ENCODE measurements around the gene INHA. TPM values are rescaled to one million over a fixed set of nuclear protein-coding genes. Genes with fewer than 3 reads are reported as not detected.

INHA gene
- total RNA-seq, 2 donors from 2014 or later, result not detected

DNA sequence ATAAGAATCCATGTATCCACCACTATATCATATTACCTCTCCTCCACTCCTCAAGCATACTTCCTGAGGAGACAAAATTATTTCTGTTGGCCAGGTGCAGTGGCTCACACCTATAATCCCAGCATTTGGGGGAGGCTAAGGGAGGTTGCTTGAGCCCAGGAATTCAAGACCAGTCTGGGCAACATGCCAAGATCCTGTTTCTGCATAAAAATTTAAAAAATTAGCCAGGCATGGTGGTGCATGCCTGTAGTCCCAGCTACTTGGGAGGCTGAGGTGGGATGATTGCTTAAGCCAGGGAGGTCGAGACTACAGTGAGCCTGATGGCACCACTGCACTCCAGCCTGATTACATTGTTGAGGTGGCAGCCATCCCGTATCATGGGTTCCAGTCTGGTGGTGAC is 9.2 kb downstream of the INHA start:
- peaks cover 40% of the 10 kb centered on the region for H3K27me3 Mint-ChIP-seq
- no peak overlapping the region for H3K27ac Mint-ChIP-seq
- H3K4me3 Mint-ChIP-seq, result no peak overlapping the region
- H3K9me3 ChIP-seq (ENCODE audit: control insufficient read depth, low read length, poor library complexity, severe bottlenecking), result no peaks in the 10 kb centered on the region
- no peak for DNase-seq
- peaks cover 2% of the 10 kb centered on the region for H3K4me1 Mint-ChIP-seq
- no peaks in the 10 kb centered on the region for H3K36me3 Mint-ChIP-seq (ENCODE audit: low read depth)
- ATAC-seq, result no peak

DNA sequence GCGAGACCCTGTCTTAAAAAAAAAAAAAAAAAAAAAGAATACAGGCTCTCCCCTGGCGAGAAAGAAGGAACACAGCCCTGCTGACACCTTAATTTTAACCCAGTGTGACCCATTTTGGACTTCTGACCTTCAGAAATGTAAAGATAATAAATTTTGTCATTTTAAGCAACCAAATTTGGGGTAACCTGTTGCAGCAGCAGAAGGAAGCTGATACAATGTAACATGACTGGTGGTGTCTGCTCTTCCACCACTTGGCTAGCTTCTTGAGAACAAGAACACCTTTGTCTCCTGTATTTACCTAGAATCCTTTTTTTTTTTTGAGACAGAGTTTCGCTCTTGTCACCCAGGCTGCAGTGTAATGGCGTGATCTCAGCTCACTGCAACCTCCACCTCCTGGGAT is 19.0 kb downstream of the INHA start:
- H3K4me3 Mint-ChIP-seq, result no peak overlapping the region
- H3K9me3 ChIP-seq (ENCODE audit: control insufficient read depth, low read length, poor library complexity, severe bottlenecking), result no peaks in the 10 kb centered on the region
- H3K4me1 Mint-ChIP-seq, result no peaks in the 10 kb centered on the region
- H3K36me3 Mint-ChIP-seq (ENCODE audit: low read depth), result peaks cover 2% of the 10 kb centered on the region
- H3K27ac Mint-ChIP-seq, result no peak overlapping the region
- ATAC-seq (no peak), DNase-seq (no peak)
- H3K27me3 Mint-ChIP-seq, result peaks cover 45% of the 10 kb centered on the region

DNA sequence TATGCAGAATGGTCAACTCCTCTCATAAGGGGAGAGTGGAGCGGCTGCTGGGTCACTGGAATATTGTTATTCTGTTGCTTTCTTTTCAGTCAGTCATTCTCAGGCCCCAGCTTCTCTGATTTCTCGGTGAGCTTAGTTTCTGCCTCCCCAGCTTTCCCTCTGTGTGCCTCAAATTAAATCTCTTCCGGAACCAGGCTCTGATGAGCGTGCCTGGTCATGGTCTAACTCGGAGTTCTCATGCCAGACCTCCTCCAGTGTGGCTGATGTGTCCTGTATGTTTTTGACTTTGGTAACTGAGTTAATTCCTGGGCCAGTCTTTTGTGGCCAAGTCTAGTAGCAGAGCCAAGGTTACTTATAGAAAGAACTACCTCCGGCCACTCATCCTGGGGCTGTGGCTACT is 20.6 kb downstream of the INHA start:
- H3K9me3 ChIP-seq (ENCODE audit: control insufficient read depth, low read length, poor library complexity, severe bottlenecking), result no peaks in the 10 kb centered on the region
- Mint-ChIP-seq H3K36me3 (ENCODE audit: low read depth) (peaks cover 2% of the 10 kb centered on the region), H3K27ac (no peak overlapping the region), H3K27me3 (peaks cover 30% of the 10 kb centered on the region), H3K4me3 (no peak overlapping the region), H3K4me1 (peaks cover 2% of the 10 kb centered on the region)
- no peak for ATAC-seq
- no peak for DNase-seq

DNA sequence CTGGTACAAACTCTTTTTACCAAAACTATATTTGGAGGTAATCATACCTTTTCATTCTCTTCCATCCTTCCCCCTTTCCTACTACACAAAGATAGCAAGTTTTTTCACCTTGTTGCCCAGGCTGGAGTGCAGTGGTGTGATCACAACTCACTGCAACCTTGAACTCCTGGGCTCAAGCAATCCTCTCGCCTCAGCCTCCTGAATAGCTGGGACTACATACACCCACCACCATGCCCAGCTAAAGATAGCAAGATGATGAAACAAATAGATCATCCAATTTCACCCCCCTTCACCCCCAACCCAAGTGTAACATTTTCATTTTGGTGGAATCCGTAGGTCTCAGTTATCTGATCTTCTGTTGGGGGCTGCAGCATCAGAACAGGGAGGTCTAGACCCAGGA is 21.0 kb downstream of the INHA start:
- Mint-ChIP-seq H3K4me1 (peaks cover 5% of the 10 kb centered on the region), H3K27ac (no peak overlapping the region), H3K36me3 (ENCODE audit: low read depth) (peaks cover 2% of the 10 kb centered on the region), H3K4me3 (no peak overlapping the region), H3K27me3 (peaks cover 26% of the 10 kb centered on the region)
- ATAC-seq (no peak), DNase-seq (no peak)
- no peaks in the 10 kb centered on the region for H3K9me3 ChIP-seq (ENCODE audit: control insufficient read depth, low read length, poor library complexity, severe bottlenecking)

DNA sequence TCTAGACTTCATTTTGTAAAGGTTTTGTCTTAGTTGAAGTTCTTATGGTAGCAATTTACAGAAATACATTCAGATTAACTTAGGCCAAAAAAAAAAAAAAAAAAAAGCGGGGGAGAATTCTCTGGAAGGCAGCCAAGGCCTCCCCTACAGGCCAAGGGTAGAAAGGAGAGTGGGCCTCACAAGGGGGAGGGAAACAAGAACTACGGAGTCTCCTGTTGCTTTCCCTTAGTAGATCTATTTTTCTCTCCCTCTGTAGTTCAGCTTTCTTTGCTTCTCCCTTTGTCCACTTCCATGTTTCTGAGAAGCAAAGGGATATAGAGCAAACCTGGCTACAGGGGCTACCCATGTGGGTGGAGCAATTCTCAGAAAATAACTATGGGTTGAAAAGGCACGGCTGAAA is 23.1 kb downstream of the INHA start:
- no peak for ATAC-seq
- Mint-ChIP-seq H3K4me1 (peaks cover 11% of the 10 kb centered on the region), H3K27me3 (peaks cover 23% of the 10 kb centered on the region), H3K27ac (no peak overlapping the region), H3K36me3 (ENCODE audit: low read depth) (peaks cover 2% of the 10 kb centered on the region), H3K4me3 (no peak overlapping the region)
- DNase-seq, result no peak
- H3K9me3 ChIP-seq (ENCODE audit: control insufficient read depth, low read length, poor library complexity, severe bottlenecking), result no peaks in the 10 kb centered on the region

DNA sequence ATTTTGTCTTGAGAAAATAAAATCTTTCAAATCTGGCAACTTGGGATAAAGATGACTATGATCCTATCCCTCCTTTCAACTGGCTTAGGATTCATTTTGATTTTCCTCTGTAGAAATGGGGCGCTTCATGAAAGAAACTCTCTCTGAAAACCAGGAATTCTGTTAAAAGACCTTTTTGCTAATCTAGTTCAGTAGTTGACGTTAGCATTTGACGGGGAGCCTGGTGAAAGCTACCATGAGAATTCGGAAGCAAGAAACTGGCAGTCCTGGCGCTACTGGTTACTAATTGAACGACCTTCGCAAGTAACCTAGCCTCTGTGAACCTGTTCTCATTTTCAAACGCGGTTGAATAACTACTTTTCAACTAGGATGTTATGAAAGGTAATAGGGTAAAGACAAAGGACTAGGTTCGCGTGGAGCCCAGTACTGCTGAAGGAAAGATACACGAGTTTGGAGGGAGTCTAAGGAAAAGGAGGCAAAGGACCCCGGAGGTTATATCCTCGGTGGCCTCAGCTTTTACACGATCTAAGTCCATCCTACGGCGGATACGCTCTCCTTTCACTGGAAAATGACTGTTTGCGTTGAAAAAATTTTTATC is 24.9 kb downstream of the INHA start:
- no peaks in the 10 kb centered on the region for H3K9me3 ChIP-seq (ENCODE audit: control insufficient read depth, low read length, poor library complexity, severe bottlenecking)
- Mint-ChIP-seq H3K4me3 (peak overlapping the region; percentile 95), H3K4me1 (peaks cover 14% of the 10 kb centered on the region), H3K36me3 (ENCODE audit: low read depth) (peaks cover 8% of the 10 kb centered on the region), H3K27me3 (peaks cover 19% of the 10 kb centered on the region), H3K27ac (peak overlapping the region; percentile 94)
- ATAC-seq, result peak; percentile 3
- DNase-seq, result no peak

DNA sequence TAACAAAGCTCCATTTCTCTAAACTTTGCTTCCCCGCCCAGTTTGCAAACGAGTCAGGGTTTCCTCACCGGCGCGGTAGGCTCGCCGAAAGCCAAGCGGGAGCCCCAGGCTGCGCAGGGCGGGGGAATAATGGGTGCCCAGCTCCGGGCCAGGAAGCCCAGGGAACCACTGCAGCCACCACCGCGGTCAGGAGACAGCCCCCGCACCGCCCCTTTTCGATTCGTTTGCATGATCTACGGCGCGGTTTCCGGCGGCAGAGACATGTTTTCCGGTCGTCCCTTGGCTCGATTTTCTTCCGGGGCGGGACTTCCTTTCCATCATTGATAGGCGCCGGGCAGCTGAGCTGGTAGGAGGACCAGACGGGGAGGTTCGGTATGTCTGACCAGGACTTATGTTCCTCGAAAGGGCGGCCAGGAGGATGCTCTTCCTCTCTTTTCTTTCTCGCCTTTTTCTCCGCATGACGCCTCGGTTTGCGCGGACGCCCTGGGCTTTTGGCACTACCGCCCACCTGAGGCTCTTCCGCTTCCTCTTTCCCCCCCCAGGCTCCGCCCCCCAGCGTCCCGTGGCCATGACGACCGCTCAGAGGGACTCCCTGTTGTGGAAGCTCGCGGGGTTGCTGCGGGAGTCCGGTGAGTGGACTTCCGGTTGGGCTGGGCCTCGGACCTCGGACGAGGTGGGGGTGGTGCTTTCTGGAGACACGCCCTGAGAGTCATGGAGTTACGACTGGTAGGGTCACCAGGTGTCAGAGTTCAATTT is 25.6 kb downstream of the INHA start, which contains the start of gene STK11IP:
STK11IP (plus strand) TSS at position 306 of the 756 bp plus-strand sequence; CDS start at position 569, 263 bp downstream.
- peaks cover 12% of the 10 kb centered on the region for H3K36me3 Mint-ChIP-seq (ENCODE audit: low read depth)
- ATAC-seq (peak; percentile 91), DNase-seq (peak; percentile 72 to 81 (median 79))
- H3K4me3 Mint-ChIP-seq, result peak within 1 kb of the TSS; percentile 95
- peaks cover 14% of the 10 kb centered on the region for H3K4me1 Mint-ChIP-seq
- peak within 1 kb of the TSS; percentile 94 for H3K27ac Mint-ChIP-seq
- H3K9me3 ChIP-seq (ENCODE audit: control insufficient read depth, low read length, poor library complexity, severe bottlenecking), result no peaks in the 10 kb centered on the region
- H3K27me3 Mint-ChIP-seq, result peaks cover 14% of the 10 kb centered on the region

DNA sequence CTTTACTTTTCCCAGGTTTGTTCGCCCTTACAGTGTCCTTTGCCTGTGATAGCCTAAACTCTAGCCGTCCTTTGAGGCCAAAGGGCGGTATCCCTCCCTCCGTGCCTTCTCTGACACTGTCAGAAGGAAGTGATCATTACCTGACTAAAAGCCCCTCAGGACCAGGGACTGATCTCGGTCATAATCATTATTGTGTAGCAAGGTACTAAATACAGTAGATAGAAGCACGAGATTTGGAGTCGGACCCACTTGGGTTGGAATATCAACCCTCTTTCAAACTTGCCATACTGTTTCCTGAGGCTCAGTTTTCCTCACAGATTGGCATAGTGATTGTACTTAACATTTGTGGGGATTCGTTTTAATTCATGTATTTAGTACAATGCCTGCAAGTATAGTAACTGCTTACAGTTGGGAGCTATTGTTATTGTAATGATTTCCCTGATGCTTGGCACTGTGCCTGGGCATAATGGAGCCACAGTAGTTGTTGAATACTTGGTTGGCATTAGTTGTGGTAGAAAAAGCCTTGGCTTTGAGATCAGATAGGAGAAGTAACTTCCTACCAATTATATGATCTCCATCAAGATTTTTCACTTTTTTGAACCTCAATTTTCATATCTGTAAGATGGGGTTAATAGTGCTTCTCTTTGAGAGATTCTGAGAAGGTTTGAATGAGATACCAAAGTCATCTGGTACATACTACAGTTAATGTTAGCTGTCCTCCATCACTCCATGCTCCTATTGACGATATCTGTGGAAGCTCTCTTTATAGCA is 26.4 kb downstream of the INHA start:
- ATAC-seq (no peak), DNase-seq (no peak)
- Mint-ChIP-seq H3K4me3 (peak overlapping the region; percentile 95), H3K36me3 (ENCODE audit: low read depth) (peaks cover 12% of the 10 kb centered on the region), H3K27ac (peak overlapping the region; percentile 94), H3K4me1 (peaks cover 14% of the 10 kb centered on the region), H3K27me3 (peaks cover 7% of the 10 kb centered on the region)
- H3K9me3 ChIP-seq (ENCODE audit: control insufficient read depth, low read length, poor library complexity, severe bottlenecking), result no peaks in the 10 kb centered on the region

DNA sequence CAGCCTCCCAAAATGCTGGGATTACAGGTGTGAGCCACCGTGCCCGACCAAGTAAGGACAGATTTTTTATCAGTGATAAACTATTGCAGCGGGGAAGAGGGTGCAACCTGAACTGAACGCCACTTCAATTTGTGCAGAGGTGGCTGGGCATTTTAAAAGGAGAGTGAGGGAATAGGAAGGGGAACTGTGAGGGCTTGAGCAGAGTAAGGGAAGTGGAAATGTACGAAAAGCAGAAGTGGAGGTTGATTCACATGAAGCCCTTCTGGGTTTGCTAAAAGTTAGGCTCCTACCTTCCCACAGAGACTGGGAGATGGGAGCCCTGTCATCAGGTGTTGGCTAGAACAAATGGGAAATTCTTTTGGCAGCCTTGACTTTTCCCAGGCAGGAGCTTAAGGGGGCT is 31.7 kb downstream of the INHA start:
- no peak overlapping the region for H3K4me3 Mint-ChIP-seq
- no peak for DNase-seq
- peaks cover 8% of the 10 kb centered on the region for H3K4me1 Mint-ChIP-seq
- peak; percentile 36 for ATAC-seq
- H3K9me3 ChIP-seq (ENCODE audit: control insufficient read depth, low read length, poor library complexity, severe bottlenecking), result no peaks in the 10 kb centered on the region
- H3K27ac Mint-ChIP-seq, result peak overlapping the region; percentile 60
- H3K27me3 Mint-ChIP-seq, result no peaks in the 10 kb centered on the region
- H3K36me3 Mint-ChIP-seq (ENCODE audit: low read depth), result peaks cover 22% of the 10 kb centered on the region

DNA sequence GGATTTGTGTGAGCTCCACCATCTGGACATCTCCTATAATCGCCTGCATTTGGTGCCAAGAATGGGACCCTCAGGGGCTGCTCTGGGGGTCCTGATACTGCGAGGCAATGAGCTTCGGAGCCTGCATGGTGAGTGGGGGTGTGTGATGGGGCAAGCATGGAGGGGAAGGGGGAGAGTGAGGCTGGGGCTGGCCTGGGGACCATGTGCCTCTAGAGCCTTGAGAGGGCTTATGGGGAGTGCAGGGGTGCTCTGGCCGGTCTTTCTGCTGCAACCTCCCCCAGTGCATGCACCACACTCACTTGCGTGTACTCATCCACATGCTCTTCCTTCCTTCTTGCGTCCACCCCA is 33.5 kb downstream of the INHA start:
- no peaks in the 10 kb centered on the region for H3K9me3 ChIP-seq (ENCODE audit: control insufficient read depth, low read length, poor library complexity, severe bottlenecking)
- DNase-seq (no peak), ATAC-seq (no peak)
- no peak overlapping the region for H3K27ac Mint-ChIP-seq
- no peaks in the 10 kb centered on the region for H3K27me3 Mint-ChIP-seq
- no peak overlapping the region for H3K4me3 Mint-ChIP-seq
- peaks cover 4% of the 10 kb centered on the region for H3K4me1 Mint-ChIP-seq
- peaks cover 21% of the 10 kb centered on the region for H3K36me3 Mint-ChIP-seq (ENCODE audit: low read depth)

DNA sequence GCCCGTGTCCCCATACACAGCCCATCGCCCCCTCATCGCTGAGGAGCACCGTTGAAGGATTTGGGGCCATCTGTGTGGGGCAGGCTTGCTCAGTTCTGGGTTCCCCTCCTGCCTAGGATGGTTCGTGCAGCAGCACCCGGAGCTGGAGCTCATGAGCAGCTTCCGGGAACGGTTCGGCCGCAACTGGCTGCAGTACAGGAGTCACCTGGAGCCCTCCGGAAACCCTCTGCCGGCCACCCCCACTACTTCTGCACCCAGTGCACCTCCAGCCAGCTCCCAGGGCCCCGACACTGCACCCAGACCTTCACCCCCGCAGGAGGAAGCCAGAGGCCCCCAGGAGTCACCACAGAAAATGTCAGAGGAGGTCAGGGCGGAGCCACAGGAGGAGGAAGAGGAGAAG is 35.8 kb downstream of the INHA start:
- DNase-seq, result no peak
- H3K36me3 Mint-ChIP-seq (ENCODE audit: low read depth), result peaks cover 14% of the 10 kb centered on the region
- H3K9me3 ChIP-seq (ENCODE audit: control insufficient read depth, low read length, poor library complexity, severe bottlenecking), result no peaks in the 10 kb centered on the region
- H3K27ac Mint-ChIP-seq, result no peak overlapping the region
- H3K4me3 Mint-ChIP-seq, result no peak overlapping the region
- H3K4me1 Mint-ChIP-seq, result peaks cover 14% of the 10 kb centered on the region
- no peaks in the 10 kb centered on the region for H3K27me3 Mint-ChIP-seq
- ATAC-seq, result no peak

DNA sequence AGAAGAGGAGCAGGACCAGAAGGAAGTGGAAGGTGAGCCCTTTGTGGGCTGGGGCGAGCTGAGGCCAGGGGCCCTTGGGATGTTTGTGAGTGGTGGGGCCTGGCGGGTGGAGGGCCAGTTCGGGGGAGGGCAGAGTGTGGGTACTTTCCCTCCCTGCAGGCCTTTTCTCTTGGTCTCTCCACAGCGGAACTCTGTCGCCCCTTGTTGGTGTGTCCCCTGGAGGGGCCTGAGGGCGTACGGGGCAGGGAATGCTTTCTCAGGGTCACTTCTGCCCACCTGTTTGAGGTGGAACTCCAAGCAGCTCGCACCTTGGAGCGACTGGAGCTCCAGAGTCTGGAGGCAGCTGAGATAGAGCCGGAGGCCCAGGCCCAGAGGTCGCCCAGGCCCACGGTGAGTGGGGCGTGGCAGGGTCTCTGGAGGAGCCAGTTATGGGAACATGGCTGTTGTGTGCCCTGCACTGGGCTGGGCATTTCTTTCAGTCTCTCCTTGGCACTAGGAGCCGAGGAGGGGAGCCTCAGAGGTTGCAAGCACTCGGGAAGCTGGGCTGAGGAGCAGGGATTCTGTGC is 36.4 kb downstream of the INHA start:
- Mint-ChIP-seq H3K36me3 (ENCODE audit: low read depth) (peaks cover 14% of the 10 kb centered on the region), H3K27me3 (no peaks in the 10 kb centered on the region), H3K4me1 (peaks cover 14% of the 10 kb centered on the region), H3K4me3 (no peak overlapping the region), H3K27ac (no peak overlapping the region)
- DNase-seq, result no peak
- no peak for ATAC-seq
- H3K9me3 ChIP-seq (ENCODE audit: control insufficient read depth, low read length, poor library complexity, severe bottlenecking), result no peaks in the 10 kb centered on the region

DNA sequence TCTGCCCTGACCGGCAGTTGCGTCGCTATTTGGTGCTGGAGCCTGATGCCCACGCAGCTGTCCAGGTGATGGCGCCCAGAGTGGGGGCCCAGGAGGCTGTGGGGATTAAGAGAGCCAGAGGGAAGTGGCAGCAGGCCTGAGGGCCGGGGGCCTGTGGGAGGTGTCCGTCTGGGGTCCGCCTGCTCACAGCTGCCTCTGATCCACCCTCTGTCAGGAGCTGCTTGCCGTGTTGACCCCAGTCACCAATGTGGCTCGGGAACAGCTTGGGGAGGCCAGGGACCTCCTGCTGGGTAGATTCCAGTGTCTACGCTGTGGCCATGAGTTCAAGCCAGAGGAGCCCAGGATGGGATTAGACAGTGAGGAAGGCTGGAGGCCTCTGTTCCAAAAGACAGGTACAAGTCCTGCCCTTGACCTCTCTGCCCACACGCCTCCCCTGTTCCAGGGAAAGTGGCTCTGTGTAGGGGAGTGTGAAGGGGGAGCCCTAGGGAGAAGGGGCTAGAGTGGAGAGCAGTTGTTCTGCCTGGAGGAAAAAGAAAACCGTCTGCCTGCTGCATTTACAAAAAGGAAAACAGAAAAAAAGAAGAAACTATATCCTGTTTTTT is 37.1 kb downstream of the INHA start:
- Mint-ChIP-seq H3K4me3 (no peak overlapping the region), H3K36me3 (ENCODE audit: low read depth) (peaks cover 12% of the 10 kb centered on the region), H3K4me1 (peaks cover 12% of the 10 kb centered on the region), H3K27ac (no peak overlapping the region), H3K27me3 (no peaks in the 10 kb centered on the region)
- ATAC-seq (no peak), DNase-seq (no peak)
- no peaks in the 10 kb centered on the region for H3K9me3 ChIP-seq (ENCODE audit: control insufficient read depth, low read length, poor library complexity, severe bottlenecking)

Data from T-helper 17 cell (primary cell).